ENCODE results near the gene GALNT11.
"Not testable (repeated sequence)": the region's sequence is repeated elsewhere in the genome, so short reads cannot be mapped to it uniquely, and the experiment has no call there.

GRCh38 chr7:152063192-152063591 is 37.7 kb downstream of the GALNT11 start:
- TF ChIP-seq CTCF (IDR thresholded peaks at IDR 0.05); ZFX (IDR thresholded peaks at IDR 0.05; ENCODE audit: borderline replicate concordance): not testable (repeated sequence)

Measured in 22Rv1 (cell line).